Hematopoietic multipotent progenitor cell treated with erythropoietin and hydrocortisone succinate and interleukin-3 and kit ligand, for 17 days (in vitro differentiated cells): Measurements from ENCODE around the gene MUC3A.
"Not testable (repeated sequence)": the region's sequence is repeated elsewhere in the genome, so short reads cannot be mapped to it uniquely, and the experiment has no call there.

Experiments used
- DNase-seq: peaks from one replicate; pipeline ENCODE4 v3.0.0-alpha.2; 2015; ENCODE audit warnings: low spot score

MUC3A gene

GRCh38 chr7:100971111-100972001 is 22.0 kb downstream of the MUC3A start:
- DNase-seq = no peak

- DNase-seq = no peak
Measured at GRCh38 chr7:100972002-100972347, 22.6 kb downstream of the MUC3A start.

GRCh38 chr7:100974021-100974420 is 24.7 kb downstream of the MUC3A start:
- no peak for DNase-seq

GRCh38 chr7:100975371-100975821 is 26.1 kb downstream of the MUC3A start:
- DNase-seq = no peak

- DNase-seq = no peak
Measured at GRCh38 chr7:100978300-100978699, 29.0 kb downstream of the MUC3A start.

GRCh38 chr7:100983451-100984187 is 34.3 kb downstream of the MUC3A start:
- no peak for DNase-seq

DNA sequence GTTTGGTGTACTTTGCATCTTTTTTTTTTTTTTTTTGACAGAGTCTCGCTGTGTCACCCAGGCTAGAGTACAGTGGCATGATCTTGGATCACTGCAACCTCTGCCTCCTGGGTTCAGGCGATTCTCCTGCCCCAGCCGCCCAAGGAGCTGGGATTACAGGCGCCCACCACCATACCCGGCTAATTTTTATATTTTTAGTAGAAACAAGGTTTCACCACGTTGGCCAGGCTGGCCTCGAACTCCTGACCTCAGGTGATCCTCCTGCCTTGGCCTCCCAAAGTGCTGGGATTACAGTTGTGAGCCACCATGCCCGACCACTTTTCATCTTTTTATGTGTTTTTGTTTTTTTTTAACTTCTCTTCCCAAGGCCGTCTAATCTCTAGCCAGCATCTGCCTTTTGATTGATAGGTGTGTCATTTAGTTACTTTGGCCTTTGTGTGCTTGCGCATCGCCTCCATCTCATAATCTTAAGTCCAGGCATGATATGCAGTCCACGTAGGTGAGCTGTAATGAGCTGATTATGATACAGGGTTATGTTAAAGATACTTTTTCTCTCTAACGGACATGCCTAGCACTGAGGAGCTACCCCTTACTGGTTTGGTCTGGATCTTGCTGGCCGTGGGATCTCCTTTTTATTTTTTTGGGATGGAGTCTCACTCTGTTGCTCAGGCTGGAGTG is 35.0 kb downstream of the MUC3A start:
- not testable (repeated sequence) for DNase-seq

DNA sequence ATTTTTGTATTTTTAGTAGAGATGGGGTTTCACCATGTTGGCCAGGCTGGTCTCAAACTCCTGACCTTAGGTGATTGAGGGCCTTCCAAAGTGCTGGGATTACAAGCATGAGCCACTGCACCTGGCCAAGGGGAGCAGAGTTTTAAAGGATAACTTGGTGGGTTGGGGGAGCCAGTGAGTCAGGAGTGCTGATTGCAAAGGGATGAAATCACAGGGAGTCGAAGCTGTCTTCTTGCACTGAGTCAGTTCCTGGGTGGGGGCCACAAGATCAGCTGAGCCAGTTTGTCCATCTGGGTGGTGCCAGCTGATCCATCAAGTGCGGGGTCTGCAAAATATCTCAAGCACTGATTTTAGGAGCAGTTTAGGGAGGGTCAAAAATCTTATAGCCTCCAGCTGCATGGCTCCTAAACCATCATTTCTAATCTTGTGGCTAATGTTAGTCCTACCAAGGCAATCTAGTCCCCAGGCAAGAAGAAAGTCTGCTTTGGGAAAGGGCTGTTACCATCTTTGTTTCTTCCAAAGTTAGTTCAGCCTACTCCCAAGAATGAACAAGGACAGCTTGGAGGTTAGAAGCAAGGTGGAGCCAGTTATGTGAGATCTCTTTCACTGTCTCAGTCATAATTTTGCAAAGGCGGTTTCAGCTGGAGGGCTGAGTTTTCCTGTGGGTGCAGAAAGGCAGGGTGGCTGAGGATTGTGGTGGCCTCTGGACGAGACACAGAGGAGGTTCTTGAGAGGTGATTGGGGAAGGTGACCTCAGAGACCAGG is 35.9 kb downstream of the MUC3A start:
- not testable (repeated sequence) for DNase-seq

GRCh38 chr7:100991631-100992030 is 42.3 kb downstream of the MUC3A start:
- DNase-seq = no peak

GRCh38 chr7:100992280-100992679 is 42.9 kb downstream of the MUC3A start:
- not testable (repeated sequence) for DNase-seq

GRCh38 chr7:100994671-100995070 is 45.3 kb downstream of the MUC3A start:
- not testable (repeated sequence) for DNase-seq

- not testable (repeated sequence) for DNase-seq
Measured at GRCh38 chr7:100998530-100998929, 49.2 kb downstream of the MUC3A start.

DNA sequence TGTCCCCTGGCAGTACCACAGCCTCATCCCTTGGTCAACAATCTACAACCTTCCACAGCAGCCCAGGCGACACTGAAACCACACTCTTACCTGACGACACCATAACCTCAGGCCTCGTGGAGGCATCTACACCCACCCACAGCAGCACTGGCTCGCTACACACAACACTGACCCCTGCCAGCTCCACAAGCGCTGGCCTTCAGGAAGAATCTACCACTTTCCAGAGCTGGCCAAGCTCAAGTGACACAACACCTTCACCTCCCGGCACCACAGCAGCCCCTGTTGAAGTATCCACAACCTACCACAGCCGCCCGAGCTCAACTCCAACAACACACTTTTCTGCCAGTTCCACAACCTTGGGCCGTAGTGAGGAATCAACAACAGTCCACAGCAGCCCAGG is 50.0 kb downstream of the MUC3A start:
- DNase-seq = not testable (repeated sequence)

DNA sequence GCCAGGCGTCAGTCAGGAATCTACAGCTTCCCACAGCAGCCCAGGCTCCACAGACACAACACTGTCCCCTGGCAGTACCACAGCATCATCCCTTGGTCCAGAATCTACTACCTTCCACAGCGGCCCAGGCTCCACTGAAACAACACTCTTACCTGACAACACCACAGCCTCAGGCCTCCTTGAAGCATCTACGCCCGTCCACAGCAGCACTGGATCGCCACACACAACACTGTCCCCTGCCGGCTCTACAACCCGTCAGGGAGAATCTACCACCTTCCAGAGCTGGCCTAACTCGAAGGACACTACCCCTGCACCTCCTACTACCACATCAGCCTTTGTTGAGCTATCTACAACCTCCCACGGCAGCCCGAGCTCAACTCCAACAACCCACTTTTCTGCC is 50.7 kb downstream of the MUC3A start:
- DNase-seq = not testable (repeated sequence)

- DNase-seq = not testable (repeated sequence)
Measured at GRCh38 chr7:101002333-101002732, 53.0 kb downstream of the MUC3A start.

- not testable (repeated sequence) for DNase-seq
Measured at GRCh38 chr7:101007361-101007760, 58.0 kb downstream of the MUC3A start.

GRCh38 chr7:101009629-101010028 is 60.3 kb downstream of the MUC3A start:
- no peak for DNase-seq

DNA sequence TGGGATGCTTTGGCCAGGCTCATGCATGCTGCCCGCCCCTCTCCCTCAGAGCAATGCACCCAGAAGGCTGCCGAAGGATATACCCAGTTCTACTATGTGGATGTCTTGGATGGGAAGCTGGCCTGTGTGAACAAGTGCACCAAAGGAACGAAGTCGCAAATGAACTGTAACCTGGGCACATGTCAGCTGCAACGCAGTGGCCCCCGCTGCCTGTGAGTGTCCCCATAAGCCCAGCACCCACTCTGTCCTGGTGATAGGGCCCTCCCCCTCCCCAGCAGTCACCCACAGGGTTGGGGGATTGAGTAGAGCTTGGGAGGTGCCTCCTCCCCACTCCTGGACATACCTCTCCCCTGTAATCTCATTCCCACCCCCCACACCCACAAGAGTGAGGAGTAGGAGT is 63.6 kb downstream of the MUC3A start:
- DNase-seq = no peak

DNA sequence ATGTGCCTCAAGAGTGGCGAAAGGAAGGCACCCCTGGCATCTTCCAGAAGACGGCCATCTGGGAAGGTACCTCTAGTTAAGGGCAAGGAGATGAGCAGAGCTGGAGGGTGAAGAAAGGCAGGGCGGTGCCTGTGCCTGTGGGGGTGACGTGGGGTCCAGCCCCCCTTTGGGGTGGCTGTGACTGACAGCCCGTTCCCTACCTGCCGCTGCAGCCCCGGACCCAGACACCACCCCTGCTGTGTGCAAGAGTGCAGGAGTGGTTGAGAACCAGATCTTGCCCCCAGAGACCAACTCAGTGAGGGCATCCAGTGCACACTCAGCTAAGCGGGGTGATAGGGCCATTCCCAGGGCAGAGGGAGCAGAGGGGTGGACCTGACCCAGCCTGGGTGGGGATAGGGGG is 66.3 kb downstream of the MUC3A start:
- DNase-seq = no peak

- DNase-seq = no peak
Measured at GRCh38 chr7:101017064-101017777, 67.9 kb downstream of the MUC3A start.
